GM18520 (cell line): Measurements from ENCODE around the gene GCC1.
A peak's percentile ranks its signal among the peaks of the same experiment; 100 is the strongest.

Experiments used
- ATAC-seq: cut with Tn5 transposase; IDR thresholded peaks from one replicate; pipeline ENCODE4 v1.9.1; 2021; ENCODE audit not compliant: unreplicated experiment

The GCC1 gene, protein sequence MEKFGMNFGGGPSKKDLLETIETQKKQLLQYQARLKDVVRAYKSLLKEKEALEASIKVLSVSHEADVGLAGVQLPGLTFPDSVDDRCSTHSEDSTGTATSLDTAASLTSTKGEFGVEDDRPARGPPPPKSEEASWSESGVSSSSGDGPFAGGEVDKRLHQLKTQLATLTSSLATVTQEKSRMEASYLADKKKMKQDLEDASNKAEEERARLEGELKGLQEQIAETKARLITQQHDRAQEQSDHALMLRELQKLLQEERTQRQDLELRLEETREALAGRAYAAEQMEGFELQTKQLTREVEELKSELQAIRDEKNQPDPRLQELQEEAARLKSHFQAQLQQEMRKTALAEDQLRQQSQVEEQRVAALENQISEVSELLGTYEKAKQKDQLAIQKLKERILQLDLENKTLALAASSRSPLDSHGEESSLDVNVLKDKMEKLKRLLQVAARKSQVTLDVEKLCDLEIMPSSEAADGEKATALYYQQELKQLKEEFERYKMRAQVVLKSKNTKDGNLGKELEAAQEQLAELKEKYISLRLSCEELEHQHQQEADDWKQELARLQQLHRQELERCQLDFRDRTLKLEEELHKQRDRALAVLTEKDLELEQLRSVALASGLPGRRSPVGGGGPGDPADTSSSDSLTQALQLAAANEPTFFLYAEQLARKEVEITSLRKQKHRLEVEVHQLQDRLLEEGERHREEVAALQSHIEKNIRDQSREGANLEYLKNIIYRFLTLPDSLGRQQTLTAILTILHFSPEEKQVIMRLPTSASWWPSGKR

DNA sequence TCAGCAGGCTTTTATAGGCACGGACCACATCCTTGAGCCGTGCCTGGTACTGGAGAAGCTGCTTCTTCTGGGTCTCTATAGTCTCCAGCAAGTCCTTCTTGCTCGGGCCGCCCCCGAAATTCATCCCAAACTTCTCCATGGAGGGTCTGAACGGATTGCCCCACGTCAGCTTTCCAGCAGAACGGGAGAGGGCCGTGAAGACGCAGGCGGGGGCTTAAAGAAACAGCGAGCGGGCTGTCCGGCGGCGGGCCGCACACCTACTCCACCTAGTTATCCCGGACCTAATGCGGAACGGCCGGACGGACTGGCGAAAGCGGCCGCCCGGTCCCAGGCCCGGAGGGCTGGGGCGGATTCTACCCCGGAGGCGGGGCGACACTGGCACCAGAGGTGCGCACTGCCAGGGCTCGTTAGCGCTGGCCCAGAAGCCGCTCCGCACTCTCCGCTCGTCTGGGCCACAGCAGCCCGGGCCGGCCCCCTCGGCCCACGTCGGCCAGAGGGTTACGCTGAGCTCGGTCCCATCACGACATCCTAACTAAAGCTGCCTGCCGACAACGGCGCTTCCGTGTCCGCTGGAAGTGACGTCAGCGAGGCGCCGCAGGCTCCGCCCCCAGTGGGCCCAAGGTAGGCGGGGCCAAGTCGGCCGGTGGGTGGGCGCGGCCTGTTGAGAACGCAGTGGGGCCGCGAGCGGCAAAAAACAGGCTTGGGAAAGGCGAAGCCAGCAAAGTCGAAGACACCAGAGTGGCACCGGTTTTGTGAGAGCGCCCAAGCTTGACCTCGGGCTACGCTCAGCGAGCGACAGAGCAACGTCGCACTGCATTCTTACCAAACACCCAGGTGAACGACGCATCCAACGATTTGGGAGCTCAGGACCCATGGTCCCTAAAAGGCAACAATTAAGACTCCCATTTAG, at the start of gene GCC1:
Gene GCC1 (minus strand): TSS at position 553 of the 910 bp plus-strand sequence. CDS start 414 bp downstream, at position 139.
- ATAC-seq = peak; percentile 79

DNA sequence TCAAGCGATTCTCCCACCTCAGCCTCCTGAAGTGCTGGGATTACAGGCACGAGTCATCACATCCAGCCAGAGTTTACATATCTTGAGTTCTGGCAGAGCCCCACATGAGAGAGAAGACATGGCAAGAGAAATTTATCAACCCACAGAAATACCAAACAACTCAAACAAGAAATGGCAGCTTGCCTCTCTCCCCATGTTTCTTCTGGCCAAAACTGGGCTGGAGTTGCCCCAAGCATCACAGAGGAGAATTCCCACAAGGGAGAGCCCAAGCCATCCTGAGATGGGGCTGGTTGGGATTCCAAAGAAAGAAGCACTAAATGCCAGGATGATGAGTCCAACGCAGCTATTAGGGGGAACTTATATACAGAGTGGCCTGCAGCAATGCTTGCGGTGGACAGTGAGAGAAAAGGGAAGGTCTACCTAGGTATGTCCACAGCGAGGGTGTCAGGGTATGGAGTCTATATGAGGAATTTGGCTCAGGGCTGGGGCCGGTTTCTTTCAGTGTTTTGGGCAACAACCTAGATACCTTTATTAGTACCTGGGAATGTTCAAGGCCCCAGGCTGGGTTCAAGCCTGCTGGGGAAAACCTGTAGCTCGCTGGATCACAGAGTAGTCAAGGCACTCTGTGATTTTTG, 47.0 kb upstream of the GCC1 start:
- ATAC-seq = no peak

DNA sequence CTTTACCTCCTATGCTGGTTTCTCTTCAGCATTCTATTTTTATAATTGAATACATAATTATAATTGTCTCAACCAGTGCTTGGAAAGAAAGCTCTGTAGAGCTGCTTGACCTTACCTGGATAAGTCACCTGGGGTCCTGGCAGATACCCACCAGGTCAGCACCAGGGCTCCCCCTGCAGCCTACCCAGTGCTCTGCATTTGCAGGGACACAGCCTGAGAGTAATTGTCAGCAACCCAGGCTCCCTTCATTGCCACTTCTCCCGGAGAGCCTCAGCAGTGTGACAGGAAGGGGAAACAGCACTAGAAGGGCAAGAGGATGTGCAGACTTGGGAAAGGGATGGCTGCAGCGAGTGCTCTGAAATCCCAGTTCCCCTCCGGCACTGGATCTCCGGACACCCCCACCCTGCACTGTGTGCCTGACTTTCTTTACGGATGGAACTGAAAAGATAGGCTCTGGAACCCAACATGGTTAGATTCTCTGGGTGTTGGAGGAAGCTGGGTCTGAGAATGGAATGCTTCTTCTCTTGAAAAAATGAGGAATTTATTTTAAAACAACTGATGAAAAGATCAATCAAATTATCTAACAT, 44.0 kb upstream of the GCC1 start:
- ATAC-seq = no peak

DNA sequence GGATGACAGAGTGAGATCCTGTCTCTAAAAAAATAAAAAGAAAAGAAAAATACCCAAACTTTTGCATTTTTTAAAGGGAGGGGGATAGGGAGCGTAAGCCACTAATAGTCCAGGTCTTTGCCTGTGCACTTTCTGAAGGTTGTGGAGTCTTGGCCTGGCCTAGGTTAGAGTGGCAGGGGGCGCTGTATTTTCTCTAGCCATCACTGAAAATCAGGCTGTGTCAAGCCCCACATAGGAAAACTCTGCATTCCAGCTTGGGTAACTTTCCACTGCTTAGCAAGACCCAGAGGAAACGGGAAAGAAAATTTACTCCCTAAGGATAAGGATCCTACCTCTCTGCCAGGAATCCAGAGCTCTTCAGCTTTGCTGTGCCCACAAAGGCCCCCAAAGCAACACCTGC, 43.0 kb upstream of the GCC1 start:
- no peak for ATAC-seq

DNA sequence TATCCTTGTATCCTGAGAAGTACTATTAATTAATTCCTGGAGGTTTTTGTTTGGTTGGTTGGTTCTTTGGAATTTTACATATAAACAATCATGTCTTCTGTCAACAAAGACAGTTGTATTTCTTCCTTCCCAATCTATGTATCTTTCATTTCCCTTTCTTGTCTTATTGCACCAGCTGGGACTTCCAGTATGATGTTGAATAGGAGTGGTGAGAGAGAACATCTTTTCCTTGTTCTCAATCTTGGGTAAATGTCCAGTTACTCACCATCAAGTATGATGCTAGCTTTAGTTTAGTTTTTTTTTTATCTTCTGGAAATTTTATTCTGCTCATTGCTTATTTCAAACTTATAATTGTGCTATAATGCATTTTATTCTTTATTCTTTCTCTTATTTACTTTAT, 39.9 kb upstream of the GCC1 start:
- ATAC-seq = no peak

DNA sequence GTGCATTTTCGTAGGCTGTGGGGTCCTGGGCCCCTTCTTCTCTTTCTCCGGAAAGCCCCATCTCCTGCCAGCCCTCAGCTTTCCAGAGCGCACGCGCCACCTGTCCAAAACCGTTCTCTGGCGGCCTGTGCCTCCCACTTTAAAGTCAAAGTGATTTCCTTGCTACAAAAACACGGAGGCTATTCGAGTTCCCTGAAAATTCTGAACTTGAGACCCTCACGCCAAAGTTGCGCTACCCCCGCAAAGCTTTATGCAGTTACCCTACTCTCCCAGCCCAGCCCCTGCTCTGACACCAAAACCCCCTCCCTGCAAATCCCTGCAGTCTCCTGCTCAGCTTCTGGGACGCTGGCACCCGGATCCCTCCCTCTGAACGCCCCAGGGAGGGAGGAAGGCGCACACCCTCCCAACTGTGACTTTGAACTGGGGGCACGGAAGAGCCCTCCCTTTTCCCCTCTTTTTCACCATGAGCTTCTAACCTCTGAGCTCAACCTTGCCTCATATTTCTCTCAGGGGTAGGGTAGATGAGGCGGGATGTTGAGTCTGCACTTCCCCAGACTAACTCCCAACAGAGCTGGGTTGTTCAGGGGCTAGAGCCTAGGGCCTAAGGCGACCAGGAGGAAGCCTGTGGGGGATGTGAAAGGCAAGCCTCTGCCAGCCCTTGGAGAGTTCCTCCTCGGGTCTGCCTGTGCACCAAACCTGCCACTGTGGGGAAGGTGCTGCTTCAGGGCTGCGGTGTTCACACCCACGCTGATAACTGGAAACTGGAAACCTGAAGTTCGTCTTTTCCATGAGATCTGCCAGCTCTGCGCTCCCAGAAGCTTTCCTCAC, 35.2 kb upstream of the GCC1 start:
- ATAC-seq = no peak

DNA sequence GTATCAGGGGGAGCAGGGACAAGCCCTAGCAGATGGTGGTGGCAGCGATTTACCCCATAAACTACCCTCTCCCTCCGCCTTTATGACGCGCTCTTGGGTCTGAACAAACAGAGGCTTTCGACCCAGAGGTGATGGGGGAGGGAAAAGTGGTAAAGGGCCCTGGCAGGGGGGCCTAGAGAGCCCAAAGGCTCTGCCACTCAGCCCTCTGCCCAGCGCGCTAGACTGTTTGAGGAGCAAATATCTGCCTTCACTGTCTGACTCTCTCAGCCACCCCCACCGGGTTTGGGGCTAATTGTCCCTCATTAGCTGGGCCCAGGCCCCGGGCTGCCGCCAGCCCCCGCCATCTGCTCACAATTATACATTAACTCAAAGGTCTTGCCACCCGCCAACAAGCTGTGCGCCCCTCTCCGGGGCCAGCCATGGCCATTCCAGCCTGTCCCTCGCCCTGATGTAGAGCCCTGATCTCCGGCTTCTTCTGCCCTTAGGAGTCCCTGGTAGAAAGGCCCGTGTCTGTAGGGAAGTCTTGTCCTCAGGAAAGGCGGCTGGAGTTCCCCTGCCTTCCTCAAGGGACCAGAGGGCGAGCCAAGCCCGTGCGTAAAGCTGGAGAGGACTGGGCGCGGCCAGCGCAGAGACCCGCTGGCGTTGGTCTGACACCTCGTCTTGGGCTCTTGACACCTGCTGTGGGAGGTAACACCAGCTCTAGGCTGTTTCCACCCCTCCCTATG, 34.4 kb upstream of the GCC1 start:
- ATAC-seq = no peak

DNA sequence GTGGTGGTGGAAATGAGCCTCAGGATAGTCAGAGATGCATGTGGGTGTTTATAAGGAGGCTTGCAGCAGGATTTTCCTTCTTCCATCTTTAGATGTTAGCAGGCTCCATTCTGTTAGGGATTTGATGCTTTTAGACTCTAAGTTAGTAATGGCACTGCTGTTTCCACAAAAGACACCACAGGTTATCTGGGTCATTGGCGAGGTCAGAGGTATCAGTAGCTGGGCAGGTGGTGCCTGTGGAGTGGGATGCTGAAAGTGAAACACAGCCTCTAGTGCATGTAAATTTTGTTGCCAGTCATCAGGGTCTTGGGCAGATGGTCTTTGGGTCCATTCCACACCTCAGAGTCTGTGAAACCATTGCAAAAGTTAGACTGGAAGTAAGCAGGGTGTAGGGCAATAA, 33.4 kb upstream of the GCC1 start:
- ATAC-seq = no peak

DNA sequence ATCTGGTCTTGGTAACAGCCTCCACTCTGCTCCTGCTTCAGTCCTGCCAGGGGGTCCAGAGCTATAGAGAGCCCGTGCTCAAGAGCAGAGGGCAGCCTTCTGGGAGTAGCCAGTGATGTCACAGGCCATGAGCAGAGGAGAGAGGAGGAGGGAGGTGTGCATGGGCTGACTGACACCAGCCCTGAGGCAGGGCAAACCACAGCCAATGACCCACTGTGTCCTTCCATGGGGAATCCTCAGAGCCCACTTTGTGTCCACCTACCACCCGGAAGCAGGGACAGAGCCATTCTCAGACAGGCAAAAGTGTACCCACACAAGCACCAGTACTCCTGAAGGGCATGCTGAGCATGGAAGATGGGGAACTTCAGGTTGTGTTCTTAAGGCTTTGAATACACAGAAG, 32.6 kb upstream of the GCC1 start, which contains the start of gene PAX4:
Gene PAX4 (minus strand): TSS at position 101 of the 400 bp plus-strand sequence. CDS start 2,214 bp downstream, outside the sequence.
- ATAC-seq = no peak

DNA sequence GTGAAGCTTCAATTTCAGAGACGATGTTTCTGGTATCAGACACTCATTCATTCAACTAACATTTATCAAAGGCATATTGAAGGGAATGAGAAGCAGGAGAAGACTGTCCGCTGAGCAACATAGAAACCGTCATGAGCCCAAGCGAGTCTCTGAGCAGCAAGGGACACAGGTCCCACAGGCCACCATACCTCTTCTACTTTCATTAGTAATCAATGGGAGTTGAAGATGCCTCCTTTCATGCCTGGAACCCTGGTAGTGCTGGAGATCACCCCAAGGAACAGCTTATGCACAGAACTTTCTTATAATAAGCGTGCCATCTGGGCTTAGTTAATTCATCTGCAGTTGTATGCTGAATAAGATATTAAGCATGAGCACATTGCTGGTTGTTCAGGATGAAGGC, 31.3 kb upstream of the GCC1 start:
- no peak for ATAC-seq

DNA sequence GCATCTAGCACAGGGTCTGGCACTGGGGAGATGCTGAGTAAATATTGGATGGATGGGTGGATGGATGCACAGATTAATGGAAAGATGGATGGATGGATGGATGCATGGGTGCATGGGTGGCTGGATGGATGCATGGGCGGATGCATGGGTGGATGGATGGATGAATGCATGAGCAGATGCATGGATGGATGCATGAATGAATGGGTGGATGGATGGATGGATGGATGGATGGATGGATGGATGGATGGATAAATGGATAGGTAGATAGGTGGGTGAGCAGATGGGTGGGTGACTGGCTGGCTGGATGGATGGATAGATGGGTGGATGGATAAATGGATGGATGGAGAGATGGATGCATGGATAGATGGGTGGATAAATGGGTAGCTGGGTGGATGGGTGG, 26.9 kb upstream of the GCC1 start:
- no peak for ATAC-seq

DNA sequence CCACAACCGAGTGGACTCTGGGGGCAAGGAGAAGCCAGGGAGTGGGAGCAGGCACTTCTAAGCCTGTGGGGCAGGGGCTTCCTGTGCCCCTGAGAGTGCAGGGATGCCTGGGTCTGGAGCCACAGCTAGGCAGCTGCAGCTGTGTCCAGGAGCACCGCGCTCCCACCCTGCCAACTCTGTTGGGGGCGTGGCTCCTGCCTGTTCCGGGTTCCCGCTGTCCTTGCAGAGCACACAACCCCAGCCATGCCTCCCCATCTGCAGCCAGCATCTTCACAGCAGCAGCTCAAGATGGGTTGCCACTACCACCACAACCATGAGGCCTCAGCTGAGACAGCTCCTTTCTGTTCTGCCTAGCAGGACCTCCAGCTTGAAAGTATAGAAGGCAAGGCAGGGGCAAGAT, 23.9 kb upstream of the GCC1 start:
- no peak for ATAC-seq

DNA sequence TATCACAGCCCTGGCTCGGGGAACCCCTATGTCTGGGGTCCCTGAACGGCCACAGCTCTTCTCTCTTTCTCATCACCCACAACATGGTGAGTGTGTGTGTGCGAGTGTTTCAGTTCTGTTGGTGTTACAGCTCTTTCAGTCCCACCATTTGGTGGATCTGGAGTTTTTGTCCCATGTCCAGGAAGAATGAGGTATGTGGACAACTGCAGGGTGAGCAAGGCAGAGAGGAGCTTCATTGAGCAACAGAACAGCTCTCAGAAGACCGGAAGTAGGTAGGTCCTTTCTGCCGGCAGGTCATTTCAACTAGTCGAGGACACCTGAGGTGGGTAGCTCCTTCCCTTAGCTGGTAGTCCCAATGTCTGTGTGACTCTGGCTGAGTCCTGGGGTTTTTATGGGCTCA, 23.1 kb upstream of the GCC1 start:
- no peak for ATAC-seq

DNA sequence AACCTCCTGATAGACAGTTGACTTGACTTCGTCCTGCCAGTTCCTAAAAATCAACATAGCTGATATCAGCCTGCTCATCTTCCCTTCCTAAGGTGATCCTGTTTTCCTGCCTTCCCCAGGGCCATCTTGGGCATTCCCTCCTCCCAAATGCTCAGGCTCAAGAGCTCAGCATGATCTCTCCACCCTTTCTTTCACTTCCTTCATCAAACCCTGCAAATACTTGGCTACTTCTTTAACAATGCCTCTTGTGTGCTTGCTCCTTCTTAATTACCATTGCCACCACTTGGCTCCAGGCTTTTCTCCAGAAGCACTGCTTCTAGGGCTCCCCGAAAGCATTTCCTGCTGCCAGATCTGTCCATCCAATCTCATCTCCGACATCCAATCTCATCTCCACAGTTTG, 15.5 kb upstream of the GCC1 start:
- no peak for ATAC-seq

DNA sequence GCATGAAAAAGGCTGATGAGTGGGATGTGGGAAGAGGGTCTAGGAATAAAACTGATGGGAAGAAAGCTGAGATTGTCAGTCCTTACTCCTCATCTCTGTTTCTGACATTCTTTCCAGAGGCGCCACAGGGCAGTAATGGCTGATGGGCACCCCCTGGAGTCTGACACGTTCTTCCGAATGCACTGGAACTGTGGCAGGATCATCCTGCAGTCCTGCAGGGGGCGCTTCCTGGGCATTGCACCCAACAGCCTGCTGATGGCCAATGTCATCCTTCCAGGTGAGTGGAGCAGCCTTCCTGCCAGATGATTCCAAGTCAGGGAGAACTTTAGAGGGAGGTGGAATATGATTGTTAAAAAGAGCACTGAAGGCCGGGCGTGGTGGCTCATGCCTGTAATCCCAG, 12.9 kb upstream of the GCC1 start:
- no peak for ATAC-seq

DNA sequence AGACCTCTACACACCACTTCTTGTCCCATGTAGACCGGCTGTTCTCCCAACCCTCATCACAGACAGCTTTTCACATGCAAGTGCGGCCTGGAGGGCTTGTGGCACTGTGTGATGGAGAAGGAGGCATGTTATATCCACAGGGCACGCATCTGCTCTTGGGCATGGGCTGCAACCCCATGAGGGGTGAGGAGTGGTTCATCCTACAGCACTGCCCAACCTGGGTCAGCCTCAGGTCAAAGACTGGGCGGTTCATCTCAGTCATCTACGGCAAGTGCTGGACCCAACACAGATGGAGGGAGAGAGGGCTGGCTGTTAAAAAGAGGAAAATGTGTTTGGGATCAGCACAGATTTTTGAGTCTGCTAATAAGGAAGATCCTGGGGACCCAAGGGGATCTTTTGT, 10.3 kb upstream of the GCC1 start:
- ATAC-seq = no peak

DNA sequence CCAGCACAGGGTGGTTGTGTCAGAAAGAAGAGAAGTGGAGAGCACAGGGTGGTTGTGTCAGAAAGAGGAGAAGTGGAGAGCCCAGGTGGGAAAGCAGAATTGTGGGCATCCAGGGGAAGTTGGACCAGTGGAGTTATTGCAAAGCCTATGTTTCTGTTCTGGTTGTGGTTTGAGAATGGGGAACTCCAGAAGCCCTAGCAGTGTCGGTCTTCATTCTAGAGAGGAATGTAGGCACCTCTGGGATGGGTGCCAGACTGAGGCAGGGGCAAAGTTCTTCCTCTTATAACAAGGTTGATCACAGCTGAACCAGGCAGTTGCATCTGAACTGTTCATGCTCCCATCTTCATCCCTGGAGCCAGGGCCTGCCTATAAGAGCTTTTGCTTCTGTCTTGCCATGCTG, 9.1 kb upstream of the GCC1 start:
- ATAC-seq = no peak

DNA sequence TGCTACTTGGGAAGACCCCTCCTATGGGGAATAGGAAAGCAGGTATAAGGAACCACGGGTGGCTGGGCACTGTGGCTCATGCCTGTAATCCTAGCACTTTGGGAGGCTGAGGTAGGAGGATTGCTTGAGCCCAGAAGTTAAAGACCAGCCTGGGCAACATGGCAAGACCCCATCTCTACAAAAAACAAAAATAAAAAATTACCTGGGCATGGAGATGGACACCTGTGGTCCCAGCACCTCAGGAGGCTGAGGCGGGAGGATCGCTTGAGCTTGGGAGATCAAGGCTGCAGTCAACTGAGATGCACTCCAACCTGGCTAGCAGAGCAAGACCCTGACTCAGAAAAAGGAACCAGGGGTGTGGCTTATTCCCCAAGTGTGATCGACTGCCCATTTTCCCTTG, 7.2 kb upstream of the GCC1 start:
- ATAC-seq = no peak

DNA sequence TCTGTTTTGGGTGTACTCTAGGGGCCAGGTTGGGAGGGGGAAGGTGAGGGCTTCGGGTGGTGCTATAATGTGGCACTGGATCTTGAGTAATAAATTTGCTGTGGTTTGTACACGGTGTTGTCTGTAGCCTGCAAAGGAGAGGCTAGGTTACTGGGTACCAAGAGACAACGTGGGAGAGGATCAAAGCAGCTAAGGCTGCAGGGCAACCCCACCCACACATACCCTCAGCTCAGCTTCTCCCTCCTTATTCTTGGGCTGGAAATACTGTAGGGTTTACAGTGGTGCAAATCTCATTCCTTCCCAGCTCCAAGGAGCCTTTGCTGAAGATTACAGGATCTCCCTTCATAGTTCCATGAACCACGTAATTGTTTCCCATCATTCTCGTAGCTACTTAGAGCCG, 6.2 kb upstream of the GCC1 start:
- no peak for ATAC-seq
